Subcutaneous abdominal adipose tissue (tissue), 5 donors: ENCODE measurements around the gene DNAJC30.
"Not testable (repeated sequence)": the region's sequence is repeated elsewhere in the genome, so short reads cannot be mapped to it uniquely, and the experiment has no call there.

Source experiments
- H3K27ac ChIP-seq: one replicate; pipeline ENCODE4 v1.7.0; 2013; ENCODE audit warnings: low read depth, mild to moderate bottlenecking, inconsistent platforms, low read length, moderate library complexity
- H3K27me3 ChIP-seq, 5 donors: one replicate each; pipeline ENCODE4 v1.7.0; 2013; ENCODE audit warnings: low read length in 5 of 5, inconsistent platforms in 1 of 5; ENCODE audit not compliant: control insufficient read depth in 5 of 5, insufficient read depth in 4 of 5
- H3K36me3 ChIP-seq, 5 donors: one replicate each; pipeline ENCODE4 v1.7.0; 2013; ENCODE audit warnings: low read length in 5 of 5; ENCODE audit not compliant: control insufficient read depth in 5 of 5, insufficient read depth in 5 of 5
- H3K4me1 ChIP-seq, 5 donors: one replicate each; pipeline ENCODE4 v1.7.0; 2013; ENCODE audit warnings: low read length in 5 of 5, mild to moderate bottlenecking in 3 of 5, moderate library complexity in 1 of 5; ENCODE audit not compliant: control insufficient read depth in 5 of 5, insufficient read depth in 5 of 5
- H3K4me3 ChIP-seq, 5 donors: one replicate each; pipeline ENCODE4 v1.7.0; 2013; ENCODE audit warnings: low read length in 5 of 5, low read depth in 1 of 5
- H3K9ac ChIP-seq, 5 donors: one replicate each; pipeline ENCODE4 v1.7.0; 2013; ENCODE audit warnings: low read length in 5 of 5, mild to moderate bottlenecking in 4 of 5, moderate library complexity in 3 of 5
- H3K9me3 ChIP-seq, 5 donors: one replicate each; pipeline ENCODE4 v1.7.0; 2013; ENCODE audit warnings: low read length in 5 of 5; ENCODE audit not compliant: control insufficient read depth in 5 of 5
- donor health status: healthy.
- donor health status: healthy.
- donor health status: healthy.
- donor health status: healthy.
- donor health status: healthy.

DNAJC30 gene

DNA sequence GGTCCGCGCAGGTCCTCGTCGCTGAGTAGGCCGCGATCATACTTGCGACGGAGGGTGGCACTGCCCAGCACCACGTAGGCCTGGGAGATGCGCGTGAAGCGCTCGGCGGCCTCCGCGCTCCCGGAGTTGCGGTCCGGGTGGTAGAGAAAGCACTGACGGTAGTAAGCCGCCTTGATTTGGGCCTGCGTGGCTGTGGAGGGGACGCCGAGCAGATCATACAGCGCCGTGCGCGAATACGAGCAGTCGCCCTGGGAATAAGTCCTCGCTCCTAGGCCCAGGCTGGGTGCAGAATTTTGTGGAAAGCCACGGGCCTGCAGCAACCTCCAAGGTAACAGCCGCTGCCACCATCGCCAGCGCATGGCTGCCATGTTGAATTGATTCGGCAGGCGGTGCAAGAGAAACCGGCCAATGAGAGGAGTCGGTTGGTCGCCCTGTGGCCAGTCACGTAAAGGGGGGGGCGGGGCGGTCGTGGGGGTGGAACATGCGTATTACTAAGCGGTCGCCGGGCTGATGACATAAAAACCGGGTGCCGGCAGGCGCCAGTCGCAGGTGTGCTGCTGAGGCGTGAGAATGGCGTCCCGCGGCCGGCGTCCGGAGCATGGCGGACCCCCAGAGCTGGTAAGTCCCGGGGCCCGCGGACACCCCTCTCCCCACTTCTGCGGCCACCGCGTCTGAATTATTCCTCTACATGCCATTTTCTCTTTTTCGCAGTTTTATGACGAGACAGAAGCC, at the start of gene DNAJC30, which contains the start of gene BUD23:
DNAJC30 (minus strand) TSS at position 398 of the 732 bp plus-strand sequence; CDS start at position 368, 30 bp downstream.
BUD23 (plus strand) TSS at position 542 of the 732 bp plus-strand sequence; CDS start at position 571, 29 bp downstream.
- Histone ChIP-seq H3K9ac (peak within 1 kb of the TSS; percentile 59 to 96 (median 92)), H3K27ac (peak within 1 kb of the TSS; percentile 72), H3K4me1 (peaks cover 9 to 36% (median 31%) of the 10 kb centered on the region in 5 donors), H3K27me3 (no peaks in the 10 kb centered on the region), H3K4me3 (peak within 1 kb of the TSS; percentile 96 to 100 (median 99)), H3K36me3 (peaks cover 0 to 25% (median 24%) of the 10 kb centered on the region in 5 donors), H3K9me3 (no peaks in the 10 kb centered on the region)

DNA sequence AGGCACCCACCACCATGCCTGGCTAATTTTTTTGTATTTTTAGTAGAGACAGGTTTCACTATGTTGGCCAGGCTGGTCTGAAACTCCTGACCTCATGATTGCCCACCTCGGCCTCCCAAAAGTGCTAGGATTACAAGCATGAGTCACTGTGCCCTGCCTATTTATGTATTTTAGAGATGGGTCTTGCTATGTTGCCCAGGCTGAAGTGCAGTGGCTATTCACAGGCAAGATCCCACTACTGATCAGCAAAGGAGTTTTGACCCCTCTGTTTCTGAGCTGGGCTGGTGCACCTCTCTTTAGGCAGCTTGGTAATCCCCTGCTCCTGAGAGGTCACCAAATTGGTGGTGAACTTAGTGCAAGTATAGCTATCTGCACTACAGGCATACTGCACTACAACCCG, 49.1 kb upstream of the DNAJC30 start:
- Histone ChIP-seq H3K4me3 (no peak overlapping the region), H3K36me3 (peaks cover 0 to 19% (median 15%) of the 10 kb centered on the region in 5 donors), H3K4me1 (peaks cover 2 to 16% (median 11%) of the 10 kb centered on the region in 5 donors), H3K27ac (no peak overlapping the region), H3K9ac (no peak overlapping the region), H3K27me3 (no peaks in the 10 kb centered on the region), H3K9me3 (no peaks in the 10 kb centered on the region)

DNA sequence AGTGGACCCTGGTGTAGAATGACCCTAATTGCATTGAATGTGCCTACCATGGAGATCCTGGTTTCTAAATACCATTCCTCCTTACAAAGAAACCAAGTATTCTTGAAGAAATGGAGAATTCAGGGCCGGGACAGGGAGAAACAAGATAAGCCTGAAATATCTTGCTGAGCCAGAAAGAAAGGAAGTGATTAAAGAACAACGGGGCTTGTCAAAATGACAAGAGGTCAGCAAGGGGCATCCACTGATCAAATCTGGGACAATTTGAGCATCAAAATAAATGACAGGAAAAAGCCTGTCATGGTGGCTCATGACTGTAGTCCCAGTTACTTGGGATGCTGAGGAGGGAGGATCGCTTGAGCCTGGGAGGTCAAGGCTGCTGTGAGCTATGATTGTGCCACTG, 47.2 kb upstream of the DNAJC30 start:
- Histone ChIP-seq H3K36me3 (peaks cover 0 to under 1% (median 0%) of the 10 kb centered on the region in 5 donors), H3K4me1 (peaks cover 2 to 10% (median 7%) of the 10 kb centered on the region in 5 donors), H3K9me3 (no peaks in the 10 kb centered on the region), H3K27me3 (peaks cover 0 to 5% (median 0%) of the 10 kb centered on the region in 5 donors), H3K9ac (no peak overlapping the region), H3K4me3 (no peak overlapping the region), H3K27ac (no peak overlapping the region)

DNA sequence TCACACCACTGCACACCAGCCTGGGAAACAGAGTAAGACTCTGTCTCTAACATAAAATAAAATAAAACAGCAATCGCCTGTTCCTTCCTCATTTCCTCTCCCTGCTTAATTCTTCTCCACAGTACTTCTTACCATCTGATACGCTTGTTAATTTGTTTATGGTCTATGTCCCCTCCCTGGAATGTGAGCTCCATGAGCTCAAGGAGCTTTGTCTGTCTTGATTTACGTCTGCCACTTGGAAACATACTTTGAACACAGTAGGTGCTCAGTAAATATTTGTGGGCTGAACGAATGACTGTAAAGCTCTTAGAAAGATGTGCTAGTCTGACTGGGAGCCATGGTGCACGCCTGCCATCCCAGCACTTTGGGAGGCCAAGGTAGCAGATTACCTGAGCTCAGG, 45.3 kb upstream of the DNAJC30 start:
- no peak overlapping the region for H3K4me3 ChIP-seq
- H3K36me3 ChIP-seq: no peaks in the 10 kb centered on the region
- H3K27me3 ChIP-seq: peaks cover 0 to 5% (median 0%) of the 10 kb centered on the region in 5 donors
- H3K9ac ChIP-seq: no peak overlapping the region
- H3K27ac ChIP-seq: no peak overlapping the region
- H3K9me3 ChIP-seq: no peaks in the 10 kb centered on the region
- no peaks in the 10 kb centered on the region for H3K4me1 ChIP-seq

DNA sequence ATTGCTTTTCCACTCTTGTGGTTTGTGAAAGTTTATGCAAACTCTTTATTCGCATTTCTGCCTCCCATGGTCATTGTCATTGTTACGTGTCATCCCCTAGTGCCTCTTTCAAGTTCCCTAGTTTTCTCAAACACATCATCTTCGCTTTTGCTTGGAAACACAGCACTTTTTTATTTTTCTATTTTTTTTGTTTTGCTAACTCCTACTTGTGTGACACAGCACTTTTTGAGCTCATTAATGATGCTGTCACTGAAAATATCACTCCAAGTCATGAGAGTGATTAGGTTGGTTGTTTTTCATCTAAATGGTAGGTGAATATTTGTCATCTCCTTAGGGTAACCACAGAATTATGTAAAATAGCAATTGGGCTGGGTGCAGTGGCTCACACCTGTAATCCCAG, 44.7 kb upstream of the DNAJC30 start:
- Histone ChIP-seq H3K4me1 (no peaks in the 10 kb centered on the region), H3K27me3 (peaks cover 0 to 5% (median 0%) of the 10 kb centered on the region in 5 donors), H3K4me3 (no peak overlapping the region), H3K9me3 (no peaks in the 10 kb centered on the region), H3K9ac (no peak overlapping the region), H3K27ac (no peak overlapping the region), H3K36me3 (no peaks in the 10 kb centered on the region)

DNA sequence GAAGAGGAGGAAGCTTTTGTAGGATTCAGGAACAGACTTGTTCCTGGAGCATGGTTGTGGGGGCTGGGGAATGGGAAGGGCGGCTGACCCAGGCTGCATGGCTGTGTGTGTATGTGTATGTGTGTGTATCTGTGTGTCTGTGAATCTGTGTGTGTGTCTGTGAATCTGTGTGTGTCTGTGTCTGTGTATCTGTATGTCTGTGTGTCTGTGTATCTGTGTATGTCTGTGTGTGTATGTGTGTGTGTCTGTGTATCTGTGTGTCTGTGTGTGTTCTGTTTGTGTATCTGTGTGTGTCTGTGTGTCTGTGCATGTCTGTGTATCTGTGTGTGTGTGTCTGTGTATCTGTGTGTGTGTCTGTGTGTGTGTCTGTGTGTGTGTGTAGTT, 42.8 kb upstream of the DNAJC30 start:
- Histone ChIP-seq H3K9me3 (no peaks in the 10 kb centered on the region), H3K4me1 (peaks cover 0 to 8% (median 2%) of the 10 kb centered on the region in 5 donors), H3K27me3 (peaks cover 0 to 5% (median 0%) of the 10 kb centered on the region in 5 donors), H3K27ac (no peak overlapping the region), H3K9ac (no peak overlapping the region), H3K36me3 (no peaks in the 10 kb centered on the region), H3K4me3 (no peak overlapping the region)

DNA sequence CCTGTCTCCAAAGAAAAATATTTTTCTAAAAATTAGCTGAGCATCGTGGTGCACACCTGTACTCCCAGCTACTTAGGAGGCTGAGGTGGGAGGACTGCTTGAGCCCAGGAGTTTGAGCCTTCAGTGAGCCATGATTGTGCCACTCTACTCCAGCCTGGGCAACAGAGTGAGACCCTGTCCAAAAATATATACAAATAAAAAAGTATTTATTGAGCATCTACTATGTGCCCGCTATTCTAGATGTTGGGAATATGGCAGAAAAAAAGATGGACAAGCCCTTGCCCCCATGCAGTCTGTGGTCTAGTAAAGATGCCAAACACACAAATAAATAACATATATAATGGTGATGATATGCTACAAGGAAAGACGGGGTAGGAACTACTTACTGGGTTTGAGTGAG, 40.6 kb upstream of the DNAJC30 start:
- H3K36me3 ChIP-seq: no peaks in the 10 kb centered on the region
- H3K27ac ChIP-seq: no peak overlapping the region
- H3K9me3 ChIP-seq: no peaks in the 10 kb centered on the region
- peaks cover 0 to 5% (median 0%) of the 10 kb centered on the region in 5 donors for H3K27me3 ChIP-seq
- no peak overlapping the region for H3K4me3 ChIP-seq
- no peak overlapping the region for H3K9ac ChIP-seq
- peaks cover 2 to 19% (median 10%) of the 10 kb centered on the region in 5 donors for H3K4me1 ChIP-seq

DNA sequence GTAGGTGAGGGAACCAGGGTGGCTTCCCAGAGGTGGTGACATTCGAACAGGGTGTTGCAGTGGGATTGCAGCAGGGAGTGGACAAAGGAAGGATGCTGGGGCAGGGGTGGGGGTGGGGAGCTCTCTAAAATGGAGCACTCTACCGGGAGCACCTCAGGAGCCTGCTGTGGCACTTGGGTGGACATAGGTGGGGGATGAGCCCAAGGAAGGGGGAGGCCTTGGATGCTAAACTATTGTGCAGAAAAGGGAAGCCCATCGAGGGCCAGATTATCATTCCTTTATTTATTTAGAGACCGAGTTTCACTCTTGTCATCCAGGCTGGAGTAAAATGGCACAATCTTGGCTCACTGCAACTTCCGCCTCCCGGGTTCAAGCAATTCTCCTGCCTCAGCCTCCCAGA, 39.5 kb upstream of the DNAJC30 start:
- no peak overlapping the region for H3K27ac ChIP-seq
- peaks cover 0 to 5% (median 0%) of the 10 kb centered on the region in 5 donors for H3K27me3 ChIP-seq
- H3K4me1 ChIP-seq: peaks cover 2 to 30% (median 21%) of the 10 kb centered on the region in 5 donors
- H3K9me3 ChIP-seq: no peaks in the 10 kb centered on the region
- H3K9ac ChIP-seq: no peak overlapping the region
- no peaks in the 10 kb centered on the region for H3K36me3 ChIP-seq
- H3K4me3 ChIP-seq: no peak overlapping the region

DNA sequence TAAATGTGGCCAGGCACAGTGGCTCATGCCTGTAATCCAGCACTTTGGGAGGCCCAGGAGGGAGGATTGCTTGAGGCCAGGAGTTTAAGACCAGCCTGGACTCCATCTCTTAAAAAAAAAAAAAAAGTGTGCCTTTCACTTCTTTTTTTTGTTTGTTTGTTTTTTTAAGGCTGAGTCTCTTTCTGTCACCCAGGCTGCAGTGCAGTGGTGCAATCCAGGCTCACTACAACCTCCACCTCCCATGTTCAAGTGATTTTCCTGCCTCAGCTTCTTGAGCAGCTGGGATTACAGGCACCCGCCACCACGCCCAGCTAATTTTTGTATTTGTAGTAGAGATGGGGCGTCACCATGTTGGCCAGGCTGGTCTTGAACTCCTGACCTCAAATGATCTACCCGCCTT, 38.9 kb upstream of the DNAJC30 start:
- H3K9ac ChIP-seq, H3K36me3 ChIP-seq, H3K27ac ChIP-seq, H3K9me3 ChIP-seq, H3K4me3 ChIP-seq, H3K27me3 ChIP-seq: not testable (repeated sequence)
- H3K4me1 ChIP-seq: peaks cover 2 to 36% (median 25%) of the 10 kb centered on the region in 5 donors

DNA sequence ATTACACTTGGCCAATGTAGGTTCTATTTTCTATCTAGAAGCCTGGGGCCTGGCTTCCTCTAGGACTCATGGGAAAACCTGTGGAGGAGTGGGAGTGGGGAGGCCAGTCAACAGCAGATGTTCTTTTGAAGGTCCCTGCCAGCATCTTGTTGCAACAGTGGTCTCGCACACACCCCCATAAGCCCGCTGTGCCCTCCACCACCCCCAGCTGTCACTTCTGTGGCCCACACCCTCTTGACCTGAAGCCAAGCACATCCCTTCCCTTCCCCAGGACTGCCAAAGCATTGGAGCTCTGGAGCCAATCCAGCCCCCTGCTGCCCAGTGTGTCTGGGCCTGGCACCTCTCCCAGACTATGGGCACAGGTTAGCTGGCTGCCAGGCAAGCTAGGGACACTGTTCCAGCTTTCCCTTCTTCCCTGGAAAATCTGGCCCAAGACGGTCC, 38.1 kb upstream of the DNAJC30 start:
- peaks cover 4 to 43% (median 31%) of the 10 kb centered on the region in 5 donors for H3K4me1 ChIP-seq
- no peak overlapping the region for H3K9ac ChIP-seq
- no peaks in the 10 kb centered on the region for H3K36me3 ChIP-seq
- H3K27me3 ChIP-seq: no peaks in the 10 kb centered on the region
- H3K4me3 ChIP-seq: no peak overlapping the region
- no peaks in the 10 kb centered on the region for H3K9me3 ChIP-seq
- peak overlapping the region; percentile 23 for H3K27ac ChIP-seq
